GM19397 (cell line): ENCODE results near the gene RAB11FIP5.

Source experiments
- ATAC-seq: cut with Tn5 transposase; IDR thresholded peaks from one replicate; pipeline ENCODE4 v1.9.1; 2021; ENCODE audit warnings: mild to moderate bottlenecking, moderate library complexity; ENCODE audit not compliant: unreplicated experiment

Gene RAB11FIP5

DNA sequence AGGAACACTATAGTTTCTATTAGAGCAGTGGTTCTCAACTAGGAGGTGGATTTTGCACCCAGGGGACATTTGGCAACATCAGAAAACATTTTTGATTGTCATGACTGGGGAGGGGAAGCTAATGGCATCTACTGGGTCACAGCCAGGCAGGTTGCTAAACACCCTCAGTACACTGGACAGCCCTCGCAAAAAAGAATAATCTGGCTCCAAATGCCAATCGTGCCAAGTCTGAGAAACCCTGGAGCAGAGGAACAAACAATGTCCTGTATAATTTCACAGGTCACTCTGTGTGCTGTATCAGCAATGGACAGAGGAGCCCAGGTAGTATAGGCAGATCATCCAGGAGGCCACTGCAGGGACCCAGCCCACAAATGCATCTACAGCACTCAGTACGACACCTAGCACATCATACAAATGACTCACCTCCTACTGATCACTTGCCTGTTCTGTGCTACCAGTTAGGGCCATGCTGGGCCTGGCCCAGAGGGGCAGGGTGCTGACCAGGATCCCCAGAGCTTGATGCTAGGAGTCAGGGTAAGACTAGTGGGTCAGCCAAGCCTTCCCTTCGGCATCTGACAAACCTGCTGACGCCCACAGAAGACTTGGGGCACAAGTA is 78.9 kb downstream of the RAB11FIP5 start:
- no peak for ATAC-seq

DNA sequence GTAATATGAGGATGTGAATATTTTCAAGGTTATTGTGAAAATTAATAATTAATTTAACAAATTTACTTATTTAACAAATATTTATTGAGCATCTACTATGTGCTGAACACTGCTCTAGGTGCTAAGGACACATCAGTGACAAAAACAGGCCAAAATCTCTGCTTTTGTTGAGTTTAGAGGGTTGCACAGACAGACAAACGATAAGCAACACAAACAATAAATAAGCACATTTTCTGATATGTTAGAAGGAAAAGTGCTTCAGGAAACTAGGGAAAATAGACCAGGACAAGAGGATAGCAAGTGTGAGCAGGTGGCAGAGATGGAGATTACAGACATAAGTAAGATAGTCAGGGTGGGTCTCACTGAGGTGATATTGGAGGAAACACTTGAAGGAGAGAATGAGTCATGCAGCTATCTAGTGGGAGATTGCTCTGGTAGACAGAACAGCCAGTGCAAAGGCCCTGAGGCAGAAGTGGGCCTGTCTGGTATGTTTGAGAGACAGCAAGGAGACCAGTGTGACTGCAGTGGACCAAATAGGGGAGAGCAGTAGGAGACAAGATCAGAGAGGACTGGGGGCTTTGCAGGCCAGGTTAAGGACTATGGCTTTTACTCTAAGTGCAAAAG is 79.5 kb downstream of the RAB11FIP5 start:
- no peak for ATAC-seq

GRCh38 chr2:73032702-73033097 is 80.0 kb downstream of the RAB11FIP5 start:
- no peak for ATAC-seq

DNA sequence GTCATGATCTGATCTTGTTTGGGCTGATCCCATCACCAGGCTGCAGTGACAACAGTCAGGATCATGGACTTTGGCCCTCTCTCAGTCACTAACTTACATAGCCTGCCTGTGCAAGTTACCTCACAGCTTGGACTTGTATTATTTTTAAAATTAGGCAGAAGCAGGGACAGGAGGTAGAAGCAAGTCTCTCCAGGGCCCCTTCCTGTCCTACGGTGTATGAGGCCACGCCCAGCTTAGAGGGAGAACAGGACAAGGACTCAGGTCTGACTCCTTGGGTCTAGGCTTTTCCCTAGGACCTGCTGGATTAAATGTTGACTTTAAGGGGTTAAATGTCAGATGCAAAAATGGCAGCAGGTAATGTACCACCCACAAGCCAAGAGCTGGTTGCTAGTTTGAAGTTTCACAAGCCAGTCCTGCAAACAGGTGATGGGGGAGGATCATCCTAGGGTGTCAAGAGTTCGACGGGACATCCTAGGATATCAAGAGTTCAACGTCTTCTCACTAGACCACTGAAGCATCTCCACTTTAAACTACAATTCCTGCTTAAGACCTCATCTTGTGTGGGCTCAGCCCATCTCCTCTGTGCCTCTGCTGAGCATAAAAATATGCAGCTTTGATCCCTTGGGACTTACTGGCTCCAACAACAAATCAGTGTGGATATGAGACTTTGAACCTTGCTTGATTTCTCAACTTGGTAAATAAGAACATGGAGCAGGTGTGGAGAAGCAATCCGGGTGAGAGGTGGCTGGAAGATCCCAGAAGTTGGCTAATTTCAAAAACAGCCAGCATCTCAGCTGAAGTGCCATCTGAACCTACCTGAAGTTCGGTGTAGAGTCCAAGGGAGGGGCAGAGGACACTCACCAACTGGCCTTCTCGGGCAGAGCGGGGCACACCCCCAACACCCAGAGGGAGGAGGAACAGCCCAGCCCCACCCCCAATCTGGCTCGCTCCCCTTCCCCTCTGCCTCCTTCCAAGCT is 80.7 kb downstream of the RAB11FIP5 start:
- ATAC-seq, result no peak

DNA sequence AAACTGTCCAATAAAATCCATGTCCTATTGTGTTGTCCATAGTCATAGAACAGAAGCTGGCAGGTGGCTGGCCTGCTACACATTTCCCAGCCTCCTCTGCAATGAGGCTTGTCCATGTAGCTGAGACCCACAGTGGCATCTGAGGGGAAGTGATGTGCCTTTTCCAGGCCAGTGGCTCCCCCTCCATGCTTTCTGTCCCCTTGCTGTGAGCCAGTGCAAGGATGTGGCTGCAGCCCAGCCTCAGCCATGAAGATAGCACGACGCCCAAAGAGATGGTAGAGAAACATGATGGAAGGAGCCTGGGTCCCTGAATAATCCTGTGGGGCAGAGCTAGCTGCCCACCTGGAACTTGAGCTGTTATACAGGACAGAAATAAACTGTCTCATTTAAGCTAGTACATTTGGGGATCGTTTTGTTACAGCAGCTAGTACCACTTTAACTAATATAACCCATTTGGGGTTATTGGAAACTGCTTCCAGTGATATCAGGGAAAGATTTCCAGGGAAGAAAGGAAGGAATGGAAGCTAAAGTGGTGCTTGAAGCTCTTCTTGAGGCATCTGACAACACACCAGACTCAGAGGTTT is 81.6 kb downstream of the RAB11FIP5 start:
- ATAC-seq, result no peak

DNA sequence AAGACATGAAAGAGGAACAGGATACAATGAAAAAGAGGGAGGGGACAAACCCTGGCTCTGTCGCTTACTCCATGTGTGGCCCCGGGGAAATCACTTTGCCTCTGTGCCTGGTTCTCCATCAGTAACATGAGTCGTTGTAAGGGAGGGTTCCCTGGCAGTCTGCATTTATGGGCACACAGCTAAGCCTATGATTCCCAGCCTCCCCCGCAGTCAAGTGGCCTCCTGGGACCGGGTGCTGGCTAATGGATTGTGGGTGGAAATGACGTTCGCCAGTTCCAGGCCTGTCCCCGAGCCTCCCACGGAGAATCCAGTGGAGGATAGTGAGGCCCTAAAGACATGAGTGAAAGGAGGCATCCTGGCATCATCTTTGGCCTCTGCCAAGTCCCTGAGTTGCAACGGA is 83.9 kb downstream of the RAB11FIP5 start:
- no peak for ATAC-seq

DNA sequence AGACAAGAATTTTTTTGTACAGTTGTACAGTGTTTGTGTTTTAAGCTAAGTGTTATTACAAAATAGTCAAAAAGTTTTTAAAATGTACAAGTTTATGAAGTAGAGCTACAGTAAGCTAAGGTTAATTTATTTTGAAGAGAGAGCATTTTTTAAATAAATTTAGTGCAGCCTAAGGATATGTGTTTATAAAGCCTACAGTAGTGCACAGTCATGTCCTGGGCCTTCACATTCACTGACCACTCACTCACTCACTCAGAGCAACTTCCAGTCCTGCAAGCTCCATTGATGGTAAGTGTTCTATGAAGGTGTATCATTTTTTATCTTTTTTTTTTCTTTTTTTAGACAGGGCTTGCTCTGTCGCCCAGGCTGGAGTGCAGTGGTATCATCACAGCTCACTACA is 85.4 kb downstream of the RAB11FIP5 start:
- no peak for ATAC-seq

DNA sequence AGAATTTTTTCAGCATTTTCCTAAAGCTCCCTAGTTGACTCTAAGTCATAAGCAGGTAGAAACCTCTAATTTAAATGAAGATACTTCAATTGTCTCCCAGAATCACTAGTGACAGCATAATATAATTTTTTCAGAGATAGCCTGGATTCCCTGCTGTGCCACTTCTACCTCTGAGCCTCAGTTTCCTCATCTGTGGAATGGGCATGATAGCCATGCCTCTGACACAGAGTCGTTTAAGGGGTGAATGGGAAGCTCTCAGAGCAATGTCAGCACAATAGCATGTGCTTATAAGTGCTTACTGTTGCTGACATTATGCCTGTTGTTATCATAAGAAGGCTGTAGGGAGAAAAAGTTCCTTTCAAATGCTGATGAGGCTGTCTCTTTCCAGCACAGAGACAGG is 89.3 kb downstream of the RAB11FIP5 start:
- ATAC-seq, result no peak
